ES-I3 (cell line): ENCODE measurements around the gene RAG2.

Experiments used
- H3K36me3 ChIP-seq: 2 replicates; pipeline ENCODE4 v1.6.1; 2013; ENCODE audit warnings: mild to moderate bottlenecking, low read length, control low read depth, moderate library complexity; ENCODE audit not compliant: insufficient read depth
- H3K4me1 ChIP-seq: 2 replicates; pipeline ENCODE4 v1.6.1; 2013; ENCODE audit warnings: mild to moderate bottlenecking, control low read depth, low read length; ENCODE audit not compliant: insufficient read depth
- H3K9ac ChIP-seq: 2 replicates; pipeline ENCODE4 v1.6.1; 2013; ENCODE audit warnings: low read depth, mild to moderate bottlenecking, low read length, moderate library complexity
- H3K9me3 ChIP-seq: 2 replicates; pipeline ENCODE4 v1.6.1; 2013; ENCODE audit warnings: mild to moderate bottlenecking, low read length, moderate library complexity; ENCODE audit not compliant: control insufficient read depth, insufficient read depth

RAG2 gene

DNA sequence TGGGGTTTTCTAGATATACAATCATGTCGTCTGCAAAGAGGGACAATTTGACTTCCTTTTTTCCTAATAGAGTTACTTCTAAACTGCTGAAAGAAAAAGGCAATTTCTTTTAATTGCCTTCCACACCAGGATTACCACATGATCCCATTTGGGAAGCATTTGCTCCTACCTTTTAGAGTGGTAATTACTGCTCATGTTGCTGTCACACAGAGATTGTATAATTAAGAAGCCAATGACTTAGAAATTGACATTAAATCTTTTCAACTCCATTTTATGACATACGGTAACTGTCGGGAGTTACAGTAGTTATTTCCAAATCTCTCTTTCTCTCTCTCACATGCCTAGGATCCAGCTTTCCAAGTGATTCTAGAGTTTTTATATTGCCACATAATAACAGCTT is 17.8 kb upstream of the RAG2 start:
- Histone ChIP-seq H3K9ac (no peak overlapping the region), H3K4me1 (no peaks in the 10 kb centered on the region), H3K9me3 (no peaks in the 10 kb centered on the region), H3K36me3 (no peaks in the 10 kb centered on the region)

DNA sequence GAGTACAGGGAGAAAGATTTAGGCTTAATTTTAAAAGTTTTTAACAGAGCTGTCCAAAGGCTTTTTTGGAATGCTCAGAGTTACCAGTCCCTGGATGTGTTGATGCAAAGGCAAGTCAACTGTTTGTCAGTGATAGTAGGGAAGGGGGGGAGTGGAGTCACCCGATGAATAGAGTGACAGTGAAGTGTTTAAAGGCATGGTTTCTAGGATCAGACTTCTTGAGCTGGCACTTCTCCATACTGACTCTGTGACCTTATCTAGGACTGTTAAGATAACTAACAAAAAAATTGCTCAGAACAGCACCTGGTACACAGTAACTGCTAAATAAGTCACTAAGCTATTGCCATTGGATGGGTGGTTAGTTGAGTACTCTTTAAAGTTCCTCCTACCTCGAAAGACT is 11.3 kb upstream of the RAG2 start:
- no peaks in the 10 kb centered on the region for H3K4me1 ChIP-seq
- no peaks in the 10 kb centered on the region for H3K36me3 ChIP-seq
- H3K9ac ChIP-seq = no peak overlapping the region
- no peaks in the 10 kb centered on the region for H3K9me3 ChIP-seq

- Histone ChIP-seq H3K4me1 (no peaks in the 10 kb centered on the region), H3K9ac (no peak overlapping the region), H3K36me3 (no peaks in the 10 kb centered on the region), H3K9me3 (no peaks in the 10 kb centered on the region)
Observed at GRCh38 chr11:36608491-36609199, 10.6 kb upstream of the RAG2 start.

GRCh38 chr11:36605221-36606216 is 7.5 kb upstream of the RAG2 start:
- H3K9ac ChIP-seq = no peak overlapping the region
- no peaks in the 10 kb centered on the region for H3K9me3 ChIP-seq
- H3K4me1 ChIP-seq = no peaks in the 10 kb centered on the region
- no peaks in the 10 kb centered on the region for H3K36me3 ChIP-seq

- no peak overlapping the region for H3K9ac ChIP-seq
- no peaks in the 10 kb centered on the region for H3K36me3 ChIP-seq
- no peaks in the 10 kb centered on the region for H3K4me1 ChIP-seq
- no peaks in the 10 kb centered on the region for H3K9me3 ChIP-seq
Observed at GRCh38 chr11:36602135-36602534, 4.1 kb upstream of the RAG2 start.

DNA sequence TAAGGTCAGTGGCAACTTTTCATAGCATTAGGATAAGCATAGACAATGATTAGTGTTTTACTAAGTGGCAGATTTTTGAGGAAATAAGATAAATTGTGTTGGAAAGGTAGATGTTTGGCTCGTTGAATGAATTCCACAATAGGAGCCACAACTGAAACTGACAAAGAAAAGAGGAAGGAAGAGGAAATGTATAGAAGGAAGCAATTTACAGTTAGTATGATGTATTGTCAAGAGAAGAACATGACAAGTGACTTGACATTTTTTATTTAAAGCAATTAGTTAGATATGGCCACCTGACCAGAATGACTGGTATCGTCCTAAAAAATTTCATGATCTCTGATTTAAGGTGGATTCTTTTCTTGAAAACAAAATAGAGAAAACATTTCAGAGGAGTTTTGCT is 3.1 kb upstream of the RAG2 start:
- no peaks in the 10 kb centered on the region for H3K36me3 ChIP-seq
- no peaks in the 10 kb centered on the region for H3K9me3 ChIP-seq
- no peak overlapping the region for H3K9ac ChIP-seq
- H3K4me1 ChIP-seq = no peaks in the 10 kb centered on the region

DNA sequence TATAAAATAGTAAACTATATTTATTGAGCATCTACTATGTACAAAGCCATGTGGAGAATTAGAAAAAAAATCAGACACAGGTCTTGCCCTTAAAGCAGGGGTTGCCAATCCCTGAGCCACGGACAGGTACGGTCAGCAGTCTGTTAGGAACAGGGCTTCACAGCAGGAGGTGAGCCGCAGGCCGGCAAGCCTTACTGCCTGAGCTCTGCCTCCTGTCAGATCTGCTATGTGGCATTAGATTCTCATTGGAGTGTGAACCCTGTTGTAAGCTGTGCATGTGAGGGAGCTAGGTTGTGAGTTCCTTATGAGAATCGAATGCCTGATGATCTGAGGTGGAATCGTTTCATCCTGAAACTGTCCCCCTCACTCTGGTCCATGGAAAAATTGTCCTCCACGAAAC is 2.1 kb upstream of the RAG2 start:
- Histone ChIP-seq H3K36me3 (no peaks in the 10 kb centered on the region), H3K4me1 (no peaks in the 10 kb centered on the region), H3K9ac (no peak overlapping the region), H3K9me3 (no peaks in the 10 kb centered on the region)

GRCh38 chr11:36596880-36597279 is 1.2 kb downstream of the RAG2 start:
- no peaks in the 10 kb centered on the region for H3K36me3 ChIP-seq
- no peaks in the 10 kb centered on the region for H3K4me1 ChIP-seq
- no peak overlapping the region for H3K9ac ChIP-seq
- no peaks in the 10 kb centered on the region for H3K9me3 ChIP-seq

DNA sequence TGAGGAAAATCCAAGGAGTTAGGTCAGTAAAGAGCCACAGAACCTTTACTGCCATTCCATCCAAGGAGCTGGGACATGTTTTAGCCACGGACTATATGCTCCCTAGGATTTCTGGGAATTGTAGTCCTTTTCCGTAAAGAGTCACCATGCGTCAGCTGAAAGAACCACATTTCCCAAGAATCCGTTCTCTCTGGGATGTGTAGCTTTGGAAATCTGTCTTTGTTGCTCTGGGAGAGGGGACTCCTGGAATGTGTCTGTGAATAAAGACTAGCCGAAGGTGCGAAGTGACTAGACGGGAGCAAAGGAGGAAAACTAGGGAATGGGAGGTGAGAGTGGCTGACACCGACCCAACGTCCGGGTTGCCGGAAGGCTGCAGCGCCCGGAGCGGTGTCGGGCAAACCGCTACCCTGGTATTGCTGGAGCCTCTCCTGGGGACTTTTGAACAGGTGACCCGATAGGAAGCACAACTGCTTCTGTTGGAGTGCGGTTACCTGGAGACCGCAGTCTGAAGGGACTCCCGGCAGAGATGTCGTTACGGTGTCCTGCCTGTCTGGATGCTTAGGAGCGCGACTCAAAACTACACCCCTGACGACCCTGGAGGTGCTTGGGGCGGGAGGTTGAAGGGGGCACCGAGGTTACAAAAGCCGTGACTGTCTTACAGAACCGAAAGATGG is 3.6 kb downstream of the RAG2 start, which contains the start of gene IFTAP:
Gene IFTAP (plus strand): TSS at position 187 of the 674 bp plus-strand sequence. CDS start 15,602 bp downstream, outside the sequence.
- peak within 1 kb of the TSS; percentile 80 for H3K9ac ChIP-seq
- no peaks in the 10 kb centered on the region for H3K9me3 ChIP-seq
- H3K4me1 ChIP-seq = no peaks in the 10 kb centered on the region
- no peaks in the 10 kb centered on the region for H3K36me3 ChIP-seq

- H3K9me3 ChIP-seq = no peaks in the 10 kb centered on the region
- no peak overlapping the region for H3K9ac ChIP-seq
- H3K4me1 ChIP-seq = no peaks in the 10 kb centered on the region
- no peaks in the 10 kb centered on the region for H3K36me3 ChIP-seq
Observed at GRCh38 chr11:36591433-36591832, 6.6 kb downstream of the RAG2 start.

DNA sequence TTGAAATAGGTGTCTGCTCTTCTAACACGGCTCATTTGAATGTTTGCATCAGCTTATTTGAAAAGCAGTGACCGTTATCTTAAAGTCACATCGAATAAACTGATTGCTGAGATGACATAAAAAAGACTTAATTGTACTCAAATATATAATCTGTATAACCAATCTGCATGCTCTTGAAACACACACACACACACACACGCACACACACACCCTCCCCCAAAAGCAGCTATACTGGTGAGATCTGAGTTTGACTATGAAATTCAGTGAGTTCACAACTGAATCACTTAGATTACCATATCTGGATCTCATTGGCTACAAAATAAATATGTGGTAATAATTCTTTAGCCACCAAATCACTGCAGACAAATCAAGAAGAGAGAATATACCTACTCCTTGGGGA is 7.5 kb downstream of the RAG2 start:
- no peaks in the 10 kb centered on the region for H3K4me1 ChIP-seq

DNA sequence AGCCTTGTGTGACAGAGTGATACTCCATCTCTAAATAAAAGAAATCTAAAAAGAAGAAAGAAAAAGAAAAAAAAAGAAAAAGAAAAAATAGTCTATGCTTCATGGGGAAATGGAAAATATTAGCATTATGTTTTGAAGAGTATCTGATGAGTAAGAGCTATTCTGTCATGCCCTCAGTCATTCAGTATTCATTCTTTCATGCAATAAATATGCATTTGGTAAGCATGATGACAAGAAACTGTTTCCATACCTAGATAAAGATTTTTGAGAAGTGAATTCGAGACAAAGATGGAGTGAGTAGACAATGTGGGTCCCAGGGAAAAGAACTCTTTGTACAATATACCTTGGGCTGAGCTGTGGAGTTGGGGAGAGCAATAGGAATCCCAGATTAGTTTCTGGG is 9.9 kb downstream of the RAG2 start:
- Histone ChIP-seq H3K4me1 (no peaks in the 10 kb centered on the region), H3K9ac (no peak overlapping the region), H3K9me3 (no peaks in the 10 kb centered on the region), H3K36me3 (no peaks in the 10 kb centered on the region)

More for the DNA sequence above, 7.5 kb downstream of the RAG2 start:
- Histone ChIP-seq H3K9ac (no peak overlapping the region), H3K36me3 (no peaks in the 10 kb centered on the region), H3K9me3 (no peaks in the 10 kb centered on the region)

GRCh38 chr11:36586543-36586942 is 11.5 kb downstream of the RAG2 start:
- no peaks in the 10 kb centered on the region for H3K4me1 ChIP-seq
- H3K36me3 ChIP-seq = no peaks in the 10 kb centered on the region; the same call in 1 of the 2 replicates
- H3K9me3 ChIP-seq = peaks cover 5% of the 10 kb centered on the region; the same call in 1 of the 2 replicates
- no peak overlapping the region for H3K9ac ChIP-seq

DNA sequence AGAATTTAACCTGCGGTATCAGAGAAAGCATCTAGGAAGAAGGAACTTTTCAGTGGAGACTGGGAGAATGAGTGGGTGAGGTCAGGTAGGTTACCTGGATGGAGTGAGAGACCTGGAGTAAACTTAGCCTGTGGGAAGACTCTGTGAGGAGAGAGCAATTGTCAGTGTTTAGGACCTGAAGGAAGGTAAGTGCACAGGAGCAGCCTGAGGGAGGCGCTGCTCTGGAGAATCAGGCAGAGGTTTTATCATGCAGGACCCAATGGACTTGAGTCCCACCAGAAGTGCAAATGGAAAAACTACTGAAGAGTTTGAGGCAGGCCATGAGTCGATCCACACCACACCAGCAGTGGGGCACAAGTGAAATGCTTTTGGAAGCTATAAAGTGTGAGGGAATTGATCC is 14.4 kb downstream of the RAG2 start:
- no peak overlapping the region for H3K9ac ChIP-seq
- H3K36me3 ChIP-seq = no peaks in the 10 kb centered on the region; the same call in 1 of the 2 replicates
- H3K4me1 ChIP-seq = no peaks in the 10 kb centered on the region
- peaks cover 5% of the 10 kb centered on the region; the same call in 1 of the 2 replicates for H3K9me3 ChIP-seq
